Neural progenitor cell (in vitro differentiated cells): Measurements from ENCODE around the gene TPCN1. TPM values are rescaled to one million over a fixed set of nuclear protein-coding genes. Genes with fewer than 3 reads are reported as not detected.

Experiments
- DNase-seq: peaks from one replicate; pipeline ENCODE4 v3.0.0-alpha.2; 2016; ENCODE audit warnings: low spot score
- H2AFZ ChIP-seq: fragments of 200-600 bp; sonication (generic); replicated peaks from 2 replicates; pipeline ENCODE4 v1.6.1; 2016; ENCODE audit warnings: antibody characterized with exemption
- H3F3A ChIP-seq: fragments of 200-600 bp; sonication (generic); 2 replicates; pipeline ENCODE4 v1.6.1; 2016; ENCODE audit warnings: antibody characterized with exemption, low read depth
- H3K27ac ChIP-seq: fragments of 200-600 bp; sonication (generic); 2 replicates; pipeline ENCODE4 v1.5.1; 2016; ENCODE audit warnings: mild to moderate bottlenecking
- H3K27me3 ChIP-seq: fragments of 200-600 bp; sonication (generic); 2 replicates; pipeline ENCODE4 v1.6.1; 2016; ENCODE audit warnings: mild to moderate bottlenecking, moderate library complexity
- H3K36me3 ChIP-seq: fragments of 200-600 bp; sonication (generic); 2 replicates; pipeline ENCODE4 v1.5.1; 2016
- H3K4me1 ChIP-seq: fragments of 200-600 bp; sonication (generic); 2 replicates; pipeline ENCODE4 v1.6.1; 2016; ENCODE audit warnings: mixed run types
- H3K4me2 ChIP-seq: fragments of 200-600 bp; sonication (generic); 2 replicates; pipeline ENCODE4 v1.6.1; 2016
- H3K4me3 ChIP-seq: fragments of 200-600 bp; sonication (generic); 2 replicates; pipeline ENCODE4 v1.5.1; 2016
- H3K79me2 ChIP-seq: fragments of 200-600 bp; sonication (generic); 2 replicates; pipeline ENCODE4 v1.6.1; 2016; ENCODE audit warnings: low read depth
- H3K9ac ChIP-seq: fragments of 200-600 bp; sonication (generic); 2 replicates; pipeline ENCODE4 v1.6.1; 2016
- H3K9me3 ChIP-seq: fragments of 200-600 bp; sonication (generic); 2 replicates; pipeline ENCODE4 v1.5.1; 2016; ENCODE audit warnings: low read depth
- H4K20me1 ChIP-seq: fragments of 200-600 bp; sonication (generic); 2 replicates; pipeline ENCODE4 v1.6.1; 2016; ENCODE audit warnings: low read depth
- H3K27ac Mint-ChIP-seq: 3 replicates; pipeline ENCODE4 v1.8.0; 2021; ENCODE audit warnings: mixed read lengths
- H3K27me3 Mint-ChIP-seq: 2 replicates; pipeline ENCODE4 v1.8.0; 2022; ENCODE audit warnings: low read depth, mild to moderate bottlenecking, inconsistent platforms, moderate library complexity, mixed read lengths; ENCODE audit not compliant: insufficient read depth
- H3K36me3 Mint-ChIP-seq: 3 replicates; pipeline ENCODE4 v1.8.0; 2021; ENCODE audit warnings: mixed read lengths
- H3K4me1 Mint-ChIP-seq: 3 replicates; pipeline ENCODE4 v1.8.0; 2021; ENCODE audit warnings: mixed read lengths
- H3K4me3 Mint-ChIP-seq: 3 replicates; pipeline ENCODE4 v1.8.0; 2021; ENCODE audit warnings: mild to moderate bottlenecking, moderate library complexity, mixed read lengths
- H3K9me3 Mint-ChIP-seq: 3 replicates; pipeline ENCODE4 v1.8.0; 2020; ENCODE audit warnings: mixed read lengths
- CTCF ChIP-seq: fragments of 200-600 bp; sonication (generic); IDR thresholded peaks from 2 replicates; pipeline ENCODE4 v1.5.1; 2017; ENCODE audit warnings: antibody characterized with exemption, mild to moderate bottlenecking
- EZH2 ChIP-seq: fragments of 200-600 bp; sonication (generic); IDR thresholded peaks from 2 replicates; pipeline ENCODE4 v1.6.1; 2017; ENCODE audit warnings: antibody characterized with exemption, mild to moderate bottlenecking, moderate library complexity
- EZH2phosphoT487 ChIP-seq: fragments of 200-600 bp; sonication (generic); IDR thresholded peaks from 2 replicates; pipeline ENCODE4 v1.6.1; 2017; ENCODE audit warnings: antibody characterized with exemption
- total RNA-seq: library from RNA; depleted of rRNA; stranded (reverse); fragments of >200 nt; gene quantifications from 2 replicates; pipeline ENCODE4 v1.2.3, GENCODE V29; 2015; ENCODE audit warnings: low replicate concordance

Gene TPCN1
- total RNA-seq, 1 donor from 2014 or later, result 12.2 TPM

- peaks cover 19% of the 10 kb centered on the region for H3K4me1 ChIP-seq
- DNase-seq, result no peak
- Mint-ChIP-seq H3K27me3 (peaks cover 7% of the 10 kb centered on the region), H3K27ac (peak overlapping the region; percentile 85), H3K4me3 (no peak overlapping the region), H3K9me3 (no peaks in the 10 kb centered on the region), H3K4me1 (peaks cover 71% of the 10 kb centered on the region), H3K36me3 (peaks cover under 1% of the 10 kb centered on the region)
- H3K9ac ChIP-seq, result no peak overlapping the region
- H2AFZ ChIP-seq, result no peak overlapping the region
- H3F3A ChIP-seq, result peaks cover 18% of the 10 kb centered on the region
- H4K20me1 ChIP-seq, result no peaks in the 10 kb centered on the region
- H3K27me3 ChIP-seq, result no peaks in the 10 kb centered on the region
- H3K79me2 ChIP-seq, result no peaks in the 10 kb centered on the region
- TF ChIP-seq EZH2phosphoT487 (no peak), EZH2 (no peak), CTCF (no peak)
- H3K4me2 ChIP-seq, result no peak overlapping the region
- no peaks in the 10 kb centered on the region for H3K9me3 ChIP-seq
- no peaks in the 10 kb centered on the region for H3K36me3 ChIP-seq
- no peak overlapping the region for H3K27ac ChIP-seq
- H3K4me3 ChIP-seq, result no peak overlapping the region
Measured at GRCh38 chr12:113242560-113242959, 21.3 kb downstream of the TPCN1 start.

DNA sequence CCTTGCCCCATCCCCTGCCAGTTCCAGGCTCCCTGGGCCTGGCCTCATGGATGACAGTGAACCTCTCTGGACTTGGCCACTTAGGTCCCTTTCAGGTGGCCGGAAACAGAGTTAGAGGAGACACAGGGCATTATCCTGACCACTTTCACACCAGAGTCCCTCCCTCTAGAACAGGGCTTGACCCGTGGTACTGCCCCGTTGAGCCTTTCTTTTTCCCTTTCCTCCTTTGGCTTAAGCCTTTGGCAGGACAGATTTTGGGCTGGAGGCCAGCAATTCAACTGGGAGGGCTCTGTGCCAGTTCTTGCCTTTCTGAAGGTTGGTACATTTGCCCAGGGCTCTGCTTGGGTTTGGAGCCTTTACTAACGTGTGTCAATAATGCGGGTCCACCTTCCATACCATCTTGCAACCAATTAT, 22.8 kb downstream of the TPCN1 start:
- Histone ChIP-seq H3K9ac (no peak overlapping the region), H3K4me1 (peaks cover 20% of the 10 kb centered on the region), H3K27me3 (no peaks in the 10 kb centered on the region), H3K79me2 (no peaks in the 10 kb centered on the region), H3K4me3 (no peak overlapping the region), H3K27ac (no peak overlapping the region), H3F3A (peaks cover 18% of the 10 kb centered on the region), H4K20me1 (no peaks in the 10 kb centered on the region), H2AFZ (no peak overlapping the region), H3K9me3 (no peaks in the 10 kb centered on the region), H3K4me2 (no peak overlapping the region), H3K36me3 (no peaks in the 10 kb centered on the region)
- H3K27me3 Mint-ChIP-seq, result peaks cover 8% of the 10 kb centered on the region
- peaks cover 78% of the 10 kb centered on the region for H3K4me1 Mint-ChIP-seq
- no peak overlapping the region for H3K27ac Mint-ChIP-seq
- H3K9me3 Mint-ChIP-seq, result no peaks in the 10 kb centered on the region
- H3K4me3 Mint-ChIP-seq, result no peak overlapping the region
- TF ChIP-seq CTCF (no peak), EZH2phosphoT487 (no peak), EZH2 (no peak)
- no peak for DNase-seq
- H3K36me3 Mint-ChIP-seq, result peaks cover 4% of the 10 kb centered on the region

DNA sequence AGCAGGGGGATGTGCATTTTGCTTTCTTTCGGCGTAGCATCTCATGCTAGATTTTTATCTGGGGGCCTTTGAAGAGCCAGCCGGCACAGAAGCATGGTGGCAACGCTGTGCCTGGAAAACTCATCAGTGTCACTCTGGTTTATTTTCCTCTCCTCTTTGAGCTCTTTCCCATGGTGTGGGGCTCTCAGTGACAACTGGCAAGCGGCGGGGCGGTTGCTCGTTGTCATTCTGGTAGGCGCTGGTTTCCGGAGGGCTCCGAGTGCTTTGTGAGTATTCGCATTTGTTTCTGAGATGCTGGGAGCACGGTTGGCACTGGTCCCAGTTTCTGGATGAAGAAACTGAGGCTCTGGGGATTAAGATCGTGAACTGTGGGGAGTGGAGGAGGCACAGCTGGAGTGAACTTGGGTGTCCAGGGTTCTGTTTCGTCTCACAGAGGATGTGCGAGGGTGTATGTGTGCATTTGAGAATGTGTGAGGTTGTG, 23.3 kb downstream of the TPCN1 start:
- no peak overlapping the region for H2AFZ ChIP-seq
- peak overlapping the region; percentile 60 for H3K27ac Mint-ChIP-seq
- peaks cover 20% of the 10 kb centered on the region for H3K4me1 ChIP-seq
- H3K27ac ChIP-seq, result no peak overlapping the region
- no peaks in the 10 kb centered on the region for H3K9me3 Mint-ChIP-seq
- no peak overlapping the region for H3K4me3 ChIP-seq
- DNase-seq, result no peak
- no peaks in the 10 kb centered on the region for H3K27me3 ChIP-seq
- H3K27me3 Mint-ChIP-seq, result peaks cover 10% of the 10 kb centered on the region
- H3K36me3 Mint-ChIP-seq, result peaks cover 4% of the 10 kb centered on the region
- H3K36me3 ChIP-seq, result no peaks in the 10 kb centered on the region
- peaks cover 18% of the 10 kb centered on the region for H3F3A ChIP-seq
- no peaks in the 10 kb centered on the region for H3K9me3 ChIP-seq
- no peaks in the 10 kb centered on the region for H3K79me2 ChIP-seq
- H3K4me1 Mint-ChIP-seq, result peaks cover 74% of the 10 kb centered on the region
- no peaks in the 10 kb centered on the region for H4K20me1 ChIP-seq
- no peak overlapping the region for H3K9ac ChIP-seq
- peak overlapping the region; percentile 71 for H3K4me3 Mint-ChIP-seq
- no peak overlapping the region for H3K4me2 ChIP-seq
- TF ChIP-seq CTCF (no peak), EZH2phosphoT487 (no peak), EZH2 (no peak)
